Loucy (cell line): ENCODE data around the gene EDRF1.

ENCODE experiments used
- H2AFZ ChIP-seq: fragments of 200-600 bp; sonication (generic); 2 replicates; pipeline ENCODE4 v1.6.0; 2016; ENCODE audit warnings: antibody characterized with exemption, mild to moderate bottlenecking, low read length, moderate library complexity
- H3F3A ChIP-seq: fragments of 200-600 bp; 2 replicates; pipeline ENCODE4 v1.6.0; 2016; ENCODE audit warnings: antibody characterized with exemption, low read depth, mild to moderate bottlenecking
- H3K27me3 ChIP-seq: fragments of 200-600 bp; sonication (generic); 2 replicates; pipeline ENCODE4 v1.6.1; 2014; ENCODE audit warnings: low read length, mild to moderate bottlenecking; ENCODE audit not compliant: insufficient read depth, poor library complexity, severe bottlenecking
- H3K36me3 ChIP-seq: fragments of 200-600 bp; sonication (generic); 2 replicates; pipeline ENCODE4 v1.6.1; 2016; ENCODE audit warnings: low read length; ENCODE audit not compliant: insufficient read depth
- H3K4me1 ChIP-seq: fragments of 200-600 bp; sonication (generic); 2 replicates; pipeline ENCODE4 v1.5.1; 2014; ENCODE audit warnings: low read length, mild to moderate bottlenecking; ENCODE audit not compliant: insufficient read depth, poor library complexity, severe bottlenecking
- H3K4me2 ChIP-seq: fragments of 200-600 bp; sonication (generic); 2 replicates; pipeline ENCODE4 v1.6.0; 2014; ENCODE audit warnings: antibody characterized with exemption, low read length, low read depth, mild to moderate bottlenecking; ENCODE audit not compliant: poor library complexity, severe bottlenecking
- H3K4me3 ChIP-seq: fragments of 200-600 bp; sonication (generic); 2 replicates; pipeline ENCODE4 v1.5.1; 2014; ENCODE audit warnings: low read length, mild to moderate bottlenecking, mixed read lengths; ENCODE audit not compliant: poor library complexity, severe bottlenecking
- H3K79me2 ChIP-seq: fragments of 200-600 bp; sonication (generic); 2 replicates; pipeline ENCODE4 v1.6.1; 2014; ENCODE audit warnings: low read length; ENCODE audit not compliant: insufficient read depth
- H3K9ac ChIP-seq: fragments of 200-600 bp; sonication (generic); 2 replicates; pipeline ENCODE4 v1.6.0; 2014; ENCODE audit warnings: mild to moderate bottlenecking, low read depth, low read length, moderate library complexity; ENCODE audit not compliant: poor library complexity, severe bottlenecking
- H3K9me2 ChIP-seq: fragments of 200-600 bp; sonication (generic); replicated peaks from 2 replicates; pipeline ENCODE4 v1.6.1; 2016; ENCODE audit warnings: low read depth, low read length, mixed read lengths
- H3K9me3 ChIP-seq: fragments of 200-600 bp; sonication (generic); 2 replicates; pipeline ENCODE4 v1.6.1; 2014; ENCODE audit warnings: mild to moderate bottlenecking, antibody characterized with exemption, low read length, low read depth; ENCODE audit not compliant: insufficient read depth
- H4K20me1 ChIP-seq: fragments of 200-600 bp; sonication (generic); 2 replicates; pipeline ENCODE4 v1.6.0; 2014; ENCODE audit warnings: antibody characterized with exemption, low read length, mild to moderate bottlenecking; ENCODE audit not compliant: insufficient read depth, poor library complexity, severe bottlenecking
- EZH2phosphoT487 ChIP-seq: fragments of 200-600 bp; IDR thresholded peaks from 2 replicates; pipeline ENCODE4 v1.6.1; 2018; ENCODE audit warnings: antibody characterized with exemption, mild to moderate bottlenecking, moderate library complexity, borderline replicate concordance
- TF ChIP-seq, protein P1 (sequence below): fragments of 200-600 bp; sonication (generic); conservative IDR thresholded peaks from 2 replicates; pipeline ENCODE4 v1.5.1; 2014; ENCODE audit warnings: mild to moderate bottlenecking, antibody characterized with exemption, low read length

Gene EDRF1

DNA sequence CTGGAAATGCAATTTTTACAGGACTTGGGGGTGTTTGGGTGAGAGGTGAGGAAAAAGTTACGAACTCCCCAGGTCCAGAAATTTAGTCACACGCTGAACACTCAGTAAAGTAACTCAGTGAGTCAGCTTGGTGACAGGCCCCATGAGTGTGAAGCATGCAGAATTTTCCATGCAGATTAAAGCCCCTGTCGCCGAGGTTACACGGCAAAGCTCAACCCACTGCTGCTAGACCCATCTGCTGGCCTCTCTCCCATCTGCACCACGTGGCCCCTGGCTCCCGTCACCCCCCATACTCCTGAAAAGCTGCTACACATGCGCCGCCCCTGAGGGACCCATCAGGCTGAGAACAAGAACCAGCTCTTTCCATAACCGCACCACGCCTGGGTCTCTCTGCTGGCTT lies 63.1 kb downstream of the EDRF1 start:
- peaks cover 6% of the 10 kb centered on the region for H3K4me1 ChIP-seq

DNA sequence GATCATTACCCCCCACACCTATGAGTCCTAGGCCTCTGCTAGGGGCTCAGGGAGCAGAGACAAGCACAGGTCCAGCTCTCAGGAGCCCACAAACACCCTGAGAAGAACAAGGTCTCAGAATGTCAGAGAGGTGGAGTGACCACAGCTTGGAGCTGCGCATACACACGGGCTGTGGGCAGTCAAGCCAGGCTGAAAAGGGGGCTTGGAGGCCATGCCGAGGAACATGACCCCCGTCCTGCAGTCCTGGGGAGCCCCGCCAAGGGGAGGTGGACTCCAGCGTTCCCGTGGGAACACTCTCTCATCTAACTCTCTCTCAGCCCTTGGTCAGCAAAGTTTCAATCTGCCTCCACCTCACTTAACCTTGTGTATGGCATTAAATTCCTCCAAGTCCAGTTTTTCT lies 63.9 kb downstream of the EDRF1 start:
- Histone ChIP-seq H4K20me1 (no peaks in the 10 kb centered on the region), H3K4me2 (no peak overlapping the region), H3K79me2 (no peaks in the 10 kb centered on the region), H3F3A (no peaks in the 10 kb centered on the region), H3K4me3 (no peak overlapping the region), H3K9me2 (no peaks in the 10 kb centered on the region), H2AFZ (no peak overlapping the region), H3K4me1 (peaks cover 14% of the 10 kb centered on the region), H3K27me3 (no peaks in the 10 kb centered on the region), H3K9me3 (no peaks in the 10 kb centered on the region), H3K36me3 (no peaks in the 10 kb centered on the region), H3K9ac (no peak overlapping the region)
- no peak for TF ChIP-seq EZH2phosphoT487
- TF ChIP-seq, protein P1, sequence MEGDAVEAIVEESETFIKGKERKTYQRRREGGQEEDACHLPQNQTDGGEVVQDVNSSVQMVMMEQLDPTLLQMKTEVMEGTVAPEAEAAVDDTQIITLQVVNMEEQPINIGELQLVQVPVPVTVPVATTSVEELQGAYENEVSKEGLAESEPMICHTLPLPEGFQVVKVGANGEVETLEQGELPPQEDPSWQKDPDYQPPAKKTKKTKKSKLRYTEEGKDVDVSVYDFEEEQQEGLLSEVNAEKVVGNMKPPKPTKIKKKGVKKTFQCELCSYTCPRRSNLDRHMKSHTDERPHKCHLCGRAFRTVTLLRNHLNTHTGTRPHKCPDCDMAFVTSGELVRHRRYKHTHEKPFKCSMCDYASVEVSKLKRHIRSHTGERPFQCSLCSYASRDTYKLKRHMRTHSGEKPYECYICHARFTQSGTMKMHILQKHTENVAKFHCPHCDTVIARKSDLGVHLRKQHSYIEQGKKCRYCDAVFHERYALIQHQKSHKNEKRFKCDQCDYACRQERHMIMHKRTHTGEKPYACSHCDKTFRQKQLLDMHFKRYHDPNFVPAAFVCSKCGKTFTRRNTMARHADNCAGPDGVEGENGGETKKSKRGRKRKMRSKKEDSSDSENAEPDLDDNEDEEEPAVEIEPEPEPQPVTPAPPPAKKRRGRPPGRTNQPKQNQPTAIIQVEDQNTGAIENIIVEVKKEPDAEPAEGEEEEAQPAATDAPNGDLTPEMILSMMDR: no peak

More for the DNA sequence above, 63.1 kb downstream of the EDRF1 start:
- H3F3A ChIP-seq: no peaks in the 10 kb centered on the region
- no peaks in the 10 kb centered on the region for H3K36me3 ChIP-seq
- no peak overlapping the region for H3K9ac ChIP-seq
- no peaks in the 10 kb centered on the region for H4K20me1 ChIP-seq
- TF ChIP-seq, protein P1: no peak
- TF ChIP-seq EZH2phosphoT487: no peak
- H3K9me3 ChIP-seq: no peaks in the 10 kb centered on the region
- no peak overlapping the region for H3K4me2 ChIP-seq
- H2AFZ ChIP-seq: no peak overlapping the region
- H3K27me3 ChIP-seq: no peaks in the 10 kb centered on the region
- no peak overlapping the region for H3K4me3 ChIP-seq
- no peaks in the 10 kb centered on the region for H3K9me2 ChIP-seq
- H3K79me2 ChIP-seq: no peaks in the 10 kb centered on the region

DNA sequence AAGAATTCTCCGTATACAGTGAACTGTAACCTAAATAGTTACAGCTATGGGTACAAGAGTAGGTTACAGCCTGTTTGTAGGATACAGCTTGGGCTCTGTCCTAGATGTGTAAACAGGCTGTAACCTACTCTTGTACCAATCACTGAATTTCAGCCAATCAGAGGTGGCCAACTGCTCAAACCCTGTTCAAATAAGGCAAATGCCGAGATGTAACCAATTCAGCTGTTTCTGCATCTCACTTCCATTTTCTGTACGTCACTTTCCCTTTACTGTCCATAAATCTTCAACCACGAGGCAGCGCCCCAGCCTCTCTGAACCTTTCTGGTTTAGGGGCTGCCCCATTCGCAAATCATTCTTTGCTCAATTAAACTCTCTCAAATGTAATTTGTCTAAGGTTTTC lies 64.4 kb downstream of the EDRF1 start:
- Histone ChIP-seq H3K9ac (no peak overlapping the region), H3K27me3 (no peaks in the 10 kb centered on the region), H2AFZ (no peak overlapping the region), H3K4me3 (no peak overlapping the region), H3K4me2 (no peak overlapping the region), H3K9me3 (no peaks in the 10 kb centered on the region), H3F3A (no peaks in the 10 kb centered on the region), H4K20me1 (no peaks in the 10 kb centered on the region), H3K79me2 (no peaks in the 10 kb centered on the region), H3K4me1 (peaks cover 19% of the 10 kb centered on the region), H3K9me2 (no peaks in the 10 kb centered on the region), H3K36me3 (no peaks in the 10 kb centered on the region)
- TF ChIP-seq, protein P1: no peak
- TF ChIP-seq EZH2phosphoT487: no peak
